ENCODE measurements around the gene RNASE9. TPM values are rescaled to one million over a fixed set of nuclear protein-coding genes. Genes with fewer than 3 reads are reported as not detected.
"Not testable (repeated sequence)": the region's sequence is repeated elsewhere in the genome, so short reads cannot be mapped to it uniquely, and the experiment has no call there.

The RNASE9 gene
- total and polyA plus RNA-seq, 4 donors: not detected

DNA sequence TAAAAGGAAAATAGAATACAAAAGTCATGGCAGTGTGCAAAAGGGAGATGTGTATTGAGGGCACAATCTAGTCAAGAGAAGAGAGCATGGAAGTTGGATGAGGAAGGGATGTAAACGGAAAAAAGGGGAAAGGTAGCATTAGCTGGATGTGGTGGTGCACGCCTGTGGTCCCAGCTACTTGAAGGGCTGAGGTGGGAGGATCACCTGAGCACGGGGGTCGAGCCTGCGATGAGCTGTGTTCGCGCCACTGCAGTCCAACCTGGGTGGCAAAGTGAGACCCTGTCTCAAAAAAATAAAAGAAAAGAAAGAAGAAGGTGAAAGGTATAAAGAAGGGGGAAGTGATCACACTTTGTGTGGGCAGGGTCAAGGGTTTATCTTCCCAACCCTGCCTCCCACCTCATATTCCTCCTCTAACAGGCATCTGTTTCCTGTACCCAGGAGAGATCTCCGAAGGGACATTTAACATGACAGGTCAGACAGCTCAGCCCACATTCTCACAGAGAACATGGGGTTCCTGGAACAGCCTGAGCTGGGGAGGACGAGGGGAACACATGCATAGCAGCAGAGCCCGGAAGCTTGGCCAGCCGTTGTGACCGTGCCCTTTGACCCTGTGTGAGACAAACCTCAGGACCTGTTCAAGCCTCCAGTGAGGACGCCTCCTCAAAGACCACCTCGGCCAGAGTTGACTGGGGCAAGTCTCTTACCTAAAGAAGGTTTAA lies 18.1 kb upstream of the RNASE9 start:
- 83% methylated on average over 13 of the region's 14 CpGs for WGBS (ENCODE audit: insufficient coverage)
- Histone ChIP-seq H3K27me3 (ENCODE audit: control insufficient read depth, insufficient read depth, low read length) (no peaks in the 10 kb centered on the region), H3K4me3 (ENCODE audit: low read depth, low read length) (no peak overlapping the region), H3K27ac (ENCODE audit: low read depth, low read length) (no peak overlapping the region), H3K9me3 (ENCODE audit: control insufficient read depth, insufficient read depth, low read length) (no peaks in the 10 kb centered on the region), H3K4me1 (ENCODE audit: control insufficient read depth, insufficient read depth, low read length) (no peaks in the 10 kb centered on the region), H3K36me3 (ENCODE audit: control insufficient read depth, insufficient read depth, low read length) (no peaks in the 10 kb centered on the region)
- DNase-seq (ENCODE audit: low read depth in 4 of 6, low spot score in 6 of 6): no peak

DNA sequence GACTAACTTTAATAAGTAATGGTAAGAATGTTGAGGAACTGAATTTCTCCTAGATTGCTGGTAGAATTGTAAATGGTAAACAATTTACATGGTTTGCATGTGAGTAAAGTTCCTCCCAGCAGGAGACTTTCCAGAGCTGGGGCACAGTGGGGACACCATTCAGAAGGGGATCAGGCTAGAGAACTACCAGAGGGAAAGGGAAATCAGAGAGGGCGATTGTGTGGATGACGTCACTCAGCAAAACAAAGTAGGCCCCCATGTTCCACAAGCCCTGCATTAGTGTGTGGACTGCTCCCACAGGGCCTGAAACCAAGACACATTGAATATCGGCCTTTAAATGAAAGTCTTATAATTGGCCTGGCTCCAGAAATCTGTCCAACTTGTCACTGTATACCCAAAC lies 17.5 kb upstream of the RNASE9 start:
- H3K4me1 ChIP-seq (ENCODE audit: control insufficient read depth, insufficient read depth, low read length): no peaks in the 10 kb centered on the region
- H3K27me3 ChIP-seq (ENCODE audit: control insufficient read depth, insufficient read depth, low read length): no peaks in the 10 kb centered on the region
- no peak overlapping the region for H3K27ac ChIP-seq (ENCODE audit: low read depth, low read length)
- 33% methylated on average over 3 of the region's 3 CpGs for WGBS (ENCODE audit: insufficient coverage)
- H3K36me3 ChIP-seq (ENCODE audit: control insufficient read depth, insufficient read depth, low read length): no peaks in the 10 kb centered on the region
- no peaks in the 10 kb centered on the region for H3K9me3 ChIP-seq (ENCODE audit: control insufficient read depth, insufficient read depth, low read length)
- H3K4me3 ChIP-seq (ENCODE audit: low read depth, low read length): no peak overlapping the region
- DNase-seq (ENCODE audit: low read depth in 4 of 6, low spot score in 6 of 6): no peak

DNA sequence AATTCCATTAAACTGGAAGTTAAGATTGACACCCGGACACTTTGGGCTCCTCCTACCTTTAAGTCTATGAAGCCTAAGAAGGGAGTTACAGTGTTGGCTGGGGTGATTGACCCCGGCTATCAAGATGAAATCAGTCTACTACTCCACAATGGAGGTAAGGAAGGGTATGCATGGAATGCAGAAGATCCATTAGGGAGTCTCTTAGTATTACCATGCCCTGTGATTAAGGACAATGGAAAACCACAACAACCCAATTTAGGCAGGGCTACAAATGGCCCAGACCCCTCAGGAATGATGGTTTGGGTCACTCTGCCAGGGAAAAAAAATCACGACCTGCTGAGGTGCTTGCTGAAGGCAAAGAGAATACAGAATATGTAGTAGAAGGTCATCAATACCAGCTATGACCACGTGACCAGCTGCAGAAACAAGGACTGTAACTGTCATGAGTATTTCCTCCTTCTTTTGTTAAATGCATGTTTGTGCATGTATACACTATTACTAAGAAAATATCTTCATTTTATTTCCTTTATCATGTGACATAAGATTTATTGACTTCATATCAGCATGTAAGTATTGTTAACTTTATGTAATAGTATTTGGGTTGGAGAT lies 11.6 kb upstream of the RNASE9 start:
- H3K9me3 ChIP-seq (ENCODE audit: control insufficient read depth, insufficient read depth, low read length); H3K4me3 ChIP-seq (ENCODE audit: low read depth, low read length); H3K36me3 ChIP-seq (ENCODE audit: control insufficient read depth, insufficient read depth, low read length); DNase-seq (ENCODE audit: low read depth in 4 of 6, low spot score in 6 of 6); H3K27ac ChIP-seq (ENCODE audit: low read depth, low read length); H3K4me1 ChIP-seq (ENCODE audit: control insufficient read depth, insufficient read depth, low read length); H3K27me3 ChIP-seq (ENCODE audit: control insufficient read depth, insufficient read depth, low read length): not testable (repeated sequence)
- WGBS (ENCODE audit: insufficient coverage): no CpG with 5 or more reads among the region's 4 CpGs

DNA sequence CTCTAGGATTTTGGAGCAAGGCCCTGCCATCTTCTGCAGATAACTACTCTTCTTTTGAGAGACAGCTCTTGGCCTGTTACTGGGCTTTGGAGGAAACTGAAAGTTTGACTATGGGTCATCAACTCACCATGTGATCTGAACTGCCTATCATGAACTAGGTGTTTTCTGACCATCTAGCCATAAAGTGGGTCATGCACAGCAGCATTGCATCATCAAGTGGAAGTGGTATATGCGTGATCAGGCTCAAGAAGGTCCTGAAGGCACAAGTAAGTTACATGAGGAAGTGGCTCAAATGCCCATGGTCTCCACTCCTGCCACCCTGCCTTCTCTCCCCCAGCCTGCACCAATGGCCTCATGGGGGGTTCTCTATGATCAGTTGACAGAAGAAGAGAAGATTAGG lies 9.9 kb upstream of the RNASE9 start:
- H3K27ac ChIP-seq (ENCODE audit: low read depth, low read length); H3K36me3 ChIP-seq (ENCODE audit: control insufficient read depth, insufficient read depth, low read length); H3K4me1 ChIP-seq (ENCODE audit: control insufficient read depth, insufficient read depth, low read length); H3K9me3 ChIP-seq (ENCODE audit: control insufficient read depth, insufficient read depth, low read length); DNase-seq (ENCODE audit: low read depth in 4 of 6, low spot score in 6 of 6); H3K27me3 ChIP-seq (ENCODE audit: control insufficient read depth, insufficient read depth, low read length); H3K4me3 ChIP-seq (ENCODE audit: low read depth, low read length): not testable (repeated sequence)
- WGBS (ENCODE audit: insufficient coverage): no CpG with 5 or more reads among the region's 1 CpG

DNA sequence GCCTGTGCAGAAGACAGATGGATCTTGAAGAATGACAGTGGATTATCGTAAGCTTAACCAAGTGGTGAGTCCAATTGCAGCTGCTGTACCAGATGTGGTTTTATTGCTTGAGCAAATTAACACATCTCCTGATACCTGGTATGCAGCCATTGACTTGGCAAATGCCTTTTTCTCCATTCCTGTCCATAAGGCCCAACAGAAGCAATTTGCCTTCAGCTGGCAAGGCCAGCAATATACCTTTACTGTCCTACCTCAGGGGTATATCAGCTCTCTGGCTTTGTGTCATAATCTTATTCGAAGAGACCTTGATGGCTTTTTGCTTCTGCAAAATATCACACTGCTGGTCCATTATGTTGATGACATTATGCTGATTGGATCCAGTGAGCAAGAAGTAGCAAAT lies 9.0 kb upstream of the RNASE9 start:
- no CpG with 5 or more reads among the region's 2 CpGs for WGBS (ENCODE audit: insufficient coverage)
- not testable (repeated sequence) for H3K4me3 ChIP-seq (ENCODE audit: low read depth, low read length); H3K27me3 ChIP-seq (ENCODE audit: control insufficient read depth, insufficient read depth, low read length); H3K4me1 ChIP-seq (ENCODE audit: control insufficient read depth, insufficient read depth, low read length); DNase-seq (ENCODE audit: low read depth in 4 of 6, low spot score in 6 of 6); H3K36me3 ChIP-seq (ENCODE audit: control insufficient read depth, insufficient read depth, low read length); H3K9me3 ChIP-seq (ENCODE audit: control insufficient read depth, insufficient read depth, low read length); H3K27ac ChIP-seq (ENCODE audit: low read depth, low read length)

DNA sequence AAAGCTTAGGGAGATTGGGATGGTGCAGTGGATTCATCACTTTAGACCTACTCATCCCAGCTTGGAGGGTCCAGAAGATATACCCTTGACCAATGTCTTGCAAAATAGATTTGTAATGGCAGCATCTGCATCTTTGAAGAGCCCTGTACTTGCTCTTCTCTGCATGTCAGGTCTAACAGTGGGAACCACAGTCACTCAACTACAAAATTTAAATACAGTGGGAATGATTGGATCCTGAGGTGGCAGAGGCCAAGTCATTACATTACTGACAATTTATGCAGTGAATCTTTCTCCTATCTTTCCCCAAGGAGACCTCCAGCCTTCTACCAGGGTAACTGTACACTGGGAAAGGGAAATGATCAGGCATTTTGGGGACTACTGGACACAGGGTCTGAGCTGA lies 8.2 kb upstream of the RNASE9 start:
- Histone ChIP-seq H3K27me3 (ENCODE audit: control insufficient read depth, insufficient read depth, low read length) (no peaks in the 10 kb centered on the region), H3K4me3 (ENCODE audit: low read depth, low read length) (no peak overlapping the region), H3K9me3 (ENCODE audit: control insufficient read depth, insufficient read depth, low read length) (peaks cover 1% of the 10 kb centered on the region), H3K4me1 (ENCODE audit: control insufficient read depth, insufficient read depth, low read length) (no peaks in the 10 kb centered on the region), H3K36me3 (ENCODE audit: control insufficient read depth, insufficient read depth, low read length) (no peaks in the 10 kb centered on the region), H3K27ac (ENCODE audit: low read depth, low read length) (no peak overlapping the region)
- DNase-seq (ENCODE audit: low read depth in 4 of 6, low spot score in 6 of 6): no peak

DNA sequence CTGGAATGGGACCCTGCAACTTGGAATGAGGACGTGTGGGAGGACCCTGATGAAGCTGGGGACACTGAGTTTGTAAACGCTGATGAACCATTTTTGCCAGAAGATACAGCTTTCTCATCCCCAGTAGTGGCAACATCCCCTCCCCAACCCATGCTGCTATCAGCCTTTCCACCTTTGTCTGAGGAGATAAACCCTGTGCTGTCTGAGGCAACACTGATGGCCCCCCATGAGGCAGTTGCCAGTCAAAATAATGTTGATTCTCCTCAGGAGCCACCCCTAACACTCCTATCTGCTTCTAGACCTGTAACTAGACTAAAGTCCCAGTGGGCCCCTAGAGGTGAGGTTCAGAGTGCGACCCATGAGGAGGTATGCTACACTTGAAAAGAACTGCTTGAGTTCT lies 7.5 kb upstream of the RNASE9 start:
- WGBS (ENCODE audit: insufficient coverage): 78% methylated on average over 3 of the region's 3 CpGs
- H3K36me3 ChIP-seq (ENCODE audit: control insufficient read depth, insufficient read depth, low read length): no peaks in the 10 kb centered on the region
- no peak for DNase-seq (ENCODE audit: low read depth in 4 of 6, low spot score in 6 of 6)
- no peaks in the 10 kb centered on the region for H3K4me1 ChIP-seq (ENCODE audit: control insufficient read depth, insufficient read depth, low read length)
- H3K9me3 ChIP-seq (ENCODE audit: control insufficient read depth, insufficient read depth, low read length): peaks cover 1% of the 10 kb centered on the region
- no peaks in the 10 kb centered on the region for H3K27me3 ChIP-seq (ENCODE audit: control insufficient read depth, insufficient read depth, low read length)
- no peak overlapping the region for H3K27ac ChIP-seq (ENCODE audit: low read depth, low read length)
- H3K4me3 ChIP-seq (ENCODE audit: low read depth, low read length): no peak overlapping the region

DNA sequence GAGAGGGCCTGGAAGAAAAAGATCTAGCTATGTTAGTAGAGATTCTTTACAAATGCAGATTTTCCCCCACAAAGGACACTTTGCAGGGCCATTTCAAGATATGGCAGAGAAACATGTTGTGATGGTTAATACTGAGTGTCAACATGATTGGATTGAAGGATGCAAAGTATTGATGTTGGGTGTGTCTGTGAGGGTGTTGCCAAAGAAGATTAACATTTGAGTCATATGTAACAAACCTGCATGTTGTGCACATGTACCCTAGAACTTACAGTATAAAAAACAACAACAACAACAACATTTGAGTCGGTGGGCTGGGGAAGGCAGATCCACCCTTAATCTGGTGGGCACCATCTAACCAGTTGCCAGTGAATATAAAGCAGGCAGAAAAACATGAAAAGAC lies 6.4 kb upstream of the RNASE9 start:
- H3K4me1 ChIP-seq (ENCODE audit: control insufficient read depth, insufficient read depth, low read length); DNase-seq (ENCODE audit: low read depth in 4 of 6, low spot score in 6 of 6); H3K4me3 ChIP-seq (ENCODE audit: low read depth, low read length); H3K27ac ChIP-seq (ENCODE audit: low read depth, low read length); H3K27me3 ChIP-seq (ENCODE audit: control insufficient read depth, insufficient read depth, low read length); H3K9me3 ChIP-seq (ENCODE audit: control insufficient read depth, insufficient read depth, low read length); H3K36me3 ChIP-seq (ENCODE audit: control insufficient read depth, insufficient read depth, low read length): not testable (repeated sequence)
- 70% methylated on average over 1 of the region's 1 CpG for WGBS (ENCODE audit: insufficient coverage)

DNA sequence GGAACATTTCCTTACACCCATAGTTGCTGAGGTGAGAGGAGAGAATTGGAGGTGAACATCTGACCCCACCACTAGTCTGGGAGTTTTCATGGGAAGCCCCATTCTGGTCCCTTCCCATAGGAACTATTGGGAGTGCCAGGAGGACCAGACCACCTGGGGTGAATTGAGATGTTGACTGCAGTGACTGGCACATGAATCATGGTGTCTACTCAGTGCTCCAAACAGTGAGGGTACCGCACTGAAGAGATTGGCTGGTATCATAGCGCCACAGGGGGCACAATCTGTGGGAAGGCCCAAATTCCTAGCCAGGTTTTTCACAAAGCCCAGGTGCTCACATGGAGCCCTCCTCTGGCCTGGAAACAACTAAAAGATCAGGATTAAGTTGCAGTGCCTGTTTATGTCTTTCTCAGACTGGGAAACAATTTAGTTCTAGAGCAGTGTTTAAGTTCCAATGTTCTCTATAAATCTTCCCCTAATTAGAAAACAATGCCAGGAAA lies 3.7 kb upstream of the RNASE9 start:
- no peak for DNase-seq (ENCODE audit: low read depth in 4 of 6, low spot score in 6 of 6)
- H3K36me3 ChIP-seq (ENCODE audit: control insufficient read depth, insufficient read depth, low read length): no peaks in the 10 kb centered on the region
- no peak overlapping the region for H3K4me3 ChIP-seq (ENCODE audit: low read depth, low read length)
- H3K27ac ChIP-seq (ENCODE audit: low read depth, low read length): no peak overlapping the region
- no peaks in the 10 kb centered on the region for H3K4me1 ChIP-seq (ENCODE audit: control insufficient read depth, insufficient read depth, low read length)
- no peaks in the 10 kb centered on the region for H3K27me3 ChIP-seq (ENCODE audit: control insufficient read depth, insufficient read depth, low read length)
- H3K9me3 ChIP-seq (ENCODE audit: control insufficient read depth, insufficient read depth, low read length): peaks cover 1% of the 10 kb centered on the region
- 77% methylated on average over 2 of the region's 2 CpGs for WGBS (ENCODE audit: insufficient coverage)

DNA sequence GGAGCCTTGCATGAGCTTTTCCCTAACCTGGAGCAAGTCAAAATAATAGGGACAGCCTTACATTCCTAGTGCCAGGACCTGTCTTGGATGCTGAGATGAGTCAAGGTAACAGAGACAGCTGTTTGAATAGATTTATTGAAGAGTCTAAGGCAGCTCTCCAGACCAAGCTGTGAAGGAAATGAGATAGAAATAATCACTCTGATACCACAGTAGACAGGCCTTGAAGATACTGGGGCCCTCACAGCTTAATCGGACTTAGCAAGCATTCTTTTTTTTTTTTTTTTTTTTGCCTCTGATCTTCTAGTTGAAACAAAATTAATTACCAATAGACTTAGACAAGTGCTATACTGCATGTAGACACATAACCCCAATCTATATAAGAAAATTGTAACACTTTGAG lies 3.1 kb upstream of the RNASE9 start:
- Histone ChIP-seq H3K4me1 (ENCODE audit: control insufficient read depth, insufficient read depth, low read length) (no peaks in the 10 kb centered on the region), H3K36me3 (ENCODE audit: control insufficient read depth, insufficient read depth, low read length) (no peaks in the 10 kb centered on the region), H3K27me3 (ENCODE audit: control insufficient read depth, insufficient read depth, low read length) (no peaks in the 10 kb centered on the region), H3K4me3 (ENCODE audit: low read depth, low read length) (no peak overlapping the region), H3K27ac (ENCODE audit: low read depth, low read length) (no peak overlapping the region), H3K9me3 (ENCODE audit: control insufficient read depth, insufficient read depth, low read length) (peaks cover 1% of the 10 kb centered on the region)
- DNase-seq (ENCODE audit: low read depth in 4 of 6, low spot score in 6 of 6): no peak
- WGBS (ENCODE audit: insufficient coverage): no CpG with 5 or more reads among the region's 1 CpG

Measured in spinal cord (tissue), 10 donors.